CD8-positive, alpha-beta memory T cell (primary cell): ENCODE measurements around the gene CDK16. TPM values are rescaled to one million over a fixed set of nuclear protein-coding genes. Genes with fewer than 3 reads are reported as not detected.

Experiments
- CTCF ChIA-PET: fragments of 350-600 bp; sonication (Branson Sonifier 250); formaldehyde crosslinking; loops from one replicate; lab custom pipeline; 2021; ENCODE audit warnings: antibody characterized with exemption; lab: Charles Lee
- POLR2A ChIA-PET: fragments of 350-600 bp; sonication (Branson Sonifier 250); formaldehyde crosslinking; loops from one replicate; lab custom pipeline; 2021; ENCODE audit warnings: antibody characterized with exemption; lab: Charles Lee
- DNase-seq, 5 donors: peaks; one replicate each; pipeline versions ENCODE4 v3.0.0 to v3.0.0-alpha.2; 2020 to 2022; ENCODE audit warnings: mixed read lengths in 1 of 5
- H3K27ac ChIP-seq: one replicate; pipeline ENCODE4 v1.7.0; 2013; ENCODE audit warnings: low read depth, mild to moderate bottlenecking, low read length, moderate library complexity
- H3K27me3 ChIP-seq: 2 replicates; pipeline ENCODE4 v1.7.0; 2013; ENCODE audit warnings: low read length, mild to moderate bottlenecking; ENCODE audit not compliant: insufficient read depth, poor library complexity, severe bottlenecking
- H3K36me3 ChIP-seq: 2 replicates; pipeline ENCODE4 v1.7.0; 2013; ENCODE audit warnings: mild to moderate bottlenecking, low read length, moderate library complexity; ENCODE audit not compliant: insufficient read depth
- H3K4me1 ChIP-seq: 2 replicates; pipeline ENCODE4 v1.7.0; 2013; ENCODE audit warnings: mild to moderate bottlenecking, low read length, moderate library complexity; ENCODE audit not compliant: insufficient read depth
- H3K4me3 ChIP-seq: 2 replicates; pipeline ENCODE4 v1.7.0; 2013; ENCODE audit warnings: mild to moderate bottlenecking, low read length
- H3K9me3 ChIP-seq: 2 replicates; pipeline ENCODE4 v1.7.0; 2013; ENCODE audit warnings: mild to moderate bottlenecking, low read length
- H3K27ac Mint-ChIP-seq, 8 donors: one replicate each; pipeline ENCODE4 v1.8.0; 2020 to 2021; ENCODE audit warnings: mixed read lengths in 8 of 8, mild to moderate bottlenecking in 6 of 8, inconsistent platforms in 3 of 8, moderate library complexity in 3 of 8
- H3K27me3 Mint-ChIP-seq, 2 donors: one replicate each; pipeline ENCODE4 v1.8.0; 2020 to 2021; ENCODE audit warnings: mixed read lengths in 2 of 2, mild to moderate bottlenecking in 1 of 2, moderate library complexity in 1 of 2
- H3K36me3 Mint-ChIP-seq, 3 donors: one replicate each; pipeline ENCODE4 v1.8.0; 2020 to 2021; ENCODE audit warnings: mixed read lengths in 3 of 3, inconsistent platforms in 1 of 3, mild to moderate bottlenecking in 1 of 3
- H3K4me1 Mint-ChIP-seq, 3 donors: one replicate each; pipeline ENCODE4 v1.8.0; 2020 to 2021; ENCODE audit warnings: mixed read lengths in 3 of 3, inconsistent platforms in 1 of 3, mild to moderate bottlenecking in 1 of 3
- H3K4me3 Mint-ChIP-seq, 7 donors: one replicate each; pipeline ENCODE4 v1.8.0; 2020 to 2021; ENCODE audit warnings: mixed read lengths in 7 of 7, mild to moderate bottlenecking in 6 of 7, moderate library complexity in 4 of 7, inconsistent platforms in 2 of 7
- H3K9me3 Mint-ChIP-seq, 5 donors: one replicate each; pipeline ENCODE4 v1.8.0; 2020 to 2022; ENCODE audit warnings: mixed read lengths in 5 of 5, mild to moderate bottlenecking in 3 of 5, moderate library complexity in 2 of 5, inconsistent platforms in 1 of 5
- polyA plus RNA-seq: library from polyadenylated mRNA; unstranded; fragments of 300-500 nt; fragmentation: Illumina TruSeq; gene quantifications from one replicate; pipeline ENCODE4 v1.2.3, GENCODE V29; 2021
- total RNA-seq, 2 experiments: library from RNA; stranded (reverse); gene quantifications; one replicate each; pipeline ENCODE4 v1.2.3, GENCODE V29; 2021

CDK16 gene
- total and polyA plus RNA-seq, 3 experiments from 2014 or later = 14.5 to 49.1 (median 48.2) TPM

- POLR2A ChIA-PET = no interaction called here
Measured at GRCh38 chrX:47197526-47197925, 21.0 kb upstream of the CDK16 start.

GRCh38 chrX:47198026-47198686 is 20.3 kb upstream of the CDK16 start:
- Mint-ChIP-seq H3K4me1 (peaks cover 45 to 53% (median 52%) of the 10 kb centered on the region in 3 donors), H3K36me3 (peaks cover 20 to 78% (median 25%) of the 10 kb centered on the region in 3 donors), H3K27me3 (no peaks in the 10 kb centered on the region), H3K27ac (peak overlapping the region in 3 of 8 donors; percentile 20 to 84 (median 68)), H3K9me3 (no peaks in the 10 kb centered on the region), H3K4me3 (no peak overlapping the region)
- no peak overlapping the region for H3K4me3 ChIP-seq
- H3K27me3 ChIP-seq = no peaks in the 10 kb centered on the region
- no peak overlapping the region for H3K27ac ChIP-seq
- H3K36me3 ChIP-seq = peaks cover 50% of the 10 kb centered on the region
- peaks cover 37% of the 10 kb centered on the region for H3K4me1 ChIP-seq
- no peaks in the 10 kb centered on the region for H3K9me3 ChIP-seq
- no peak for DNase-seq
- POLR2A ChIA-PET = no interaction called here
- CTCF ChIA-PET = no interaction called here

More at GRCh38 chrX:47197526-47197925, 21.0 kb upstream of the CDK16 start:
- Histone ChIP-seq H3K36me3 (peaks cover 44% of the 10 kb centered on the region), H3K27me3 (no peaks in the 10 kb centered on the region), H3K4me3 (no peak overlapping the region), H3K4me1 (peaks cover 40% of the 10 kb centered on the region), H3K27ac (no peak overlapping the region), H3K9me3 (no peaks in the 10 kb centered on the region)
- H3K27me3 Mint-ChIP-seq = no peaks in the 10 kb centered on the region
- peaks cover 20 to 73% (median 25%) of the 10 kb centered on the region in 3 donors for H3K36me3 Mint-ChIP-seq
- DNase-seq = no peak
- CTCF ChIA-PET = no interaction called here
- H3K4me1 Mint-ChIP-seq = peaks cover 50 to 59% (median 57%) of the 10 kb centered on the region in 3 donors
- H3K27ac Mint-ChIP-seq = peak overlapping the region in 6 of 8 donors; percentile 40 to 88 (median 72)
- no peaks in the 10 kb centered on the region for H3K9me3 Mint-ChIP-seq
- peak overlapping the region in 3 of 7 donors; percentile 32 to 67 (median 44) for H3K4me3 Mint-ChIP-seq

GRCh38 chrX:47198687-47199080 is 19.8 kb upstream of the CDK16 start:
- H3K27ac Mint-ChIP-seq = peak overlapping the region in 5 of 8 donors; percentile 5 to 68 (median 36)
- CTCF ChIA-PET = no interaction called here
- H3K27ac ChIP-seq = no peak overlapping the region
- no peaks in the 10 kb centered on the region for H3K27me3 ChIP-seq
- H3K4me3 Mint-ChIP-seq = no peak overlapping the region
- DNase-seq = no peak
- H3K4me3 ChIP-seq = no peak overlapping the region
- H3K9me3 ChIP-seq = no peaks in the 10 kb centered on the region
- peaks cover 34% of the 10 kb centered on the region for H3K4me1 ChIP-seq
- H3K27me3 Mint-ChIP-seq = no peaks in the 10 kb centered on the region
- H3K4me1 Mint-ChIP-seq = peaks cover 39 to 48% (median 47%) of the 10 kb centered on the region in 3 donors
- H3K36me3 Mint-ChIP-seq = peaks cover 20 to 81% (median 25%) of the 10 kb centered on the region in 3 donors
- POLR2A ChIA-PET = no interaction called here
- H3K9me3 Mint-ChIP-seq = no peaks in the 10 kb centered on the region
- peaks cover 50% of the 10 kb centered on the region for H3K36me3 ChIP-seq

- Mint-ChIP-seq H3K4me3 (no peak overlapping the region), H3K36me3 (peaks cover 20 to 82% (median 25%) of the 10 kb centered on the region in 3 donors), H3K4me1 (peaks cover 37 to 44% (median 44%) of the 10 kb centered on the region in 3 donors), H3K9me3 (no peaks in the 10 kb centered on the region), H3K27ac (no peak overlapping the region), H3K27me3 (no peaks in the 10 kb centered on the region)
- Histone ChIP-seq H3K27ac (no peak overlapping the region), H3K27me3 (no peaks in the 10 kb centered on the region), H3K4me1 (peaks cover 34% of the 10 kb centered on the region), H3K4me3 (no peak overlapping the region), H3K9me3 (no peaks in the 10 kb centered on the region), H3K36me3 (peaks cover 50% of the 10 kb centered on the region)
- ChIA-PET POLR2A (no interaction called here), CTCF (no interaction called here)
- no peak for DNase-seq
Measured at GRCh38 chrX:47199286-47199685, 19.2 kb upstream of the CDK16 start.

- Mint-ChIP-seq H3K9me3 (no peaks in the 10 kb centered on the region), H3K4me1 (peaks cover 26 to 36% (median 33%) of the 10 kb centered on the region in 3 donors), H3K36me3 (peaks cover 28 to 87% (median 30%) of the 10 kb centered on the region in 3 donors), H3K27me3 (no peaks in the 10 kb centered on the region), H3K27ac (peak overlapping the region in 4 of 8 donors; percentile 29 to 91 (median 64)), H3K4me3 (no peak overlapping the region)
- ChIA-PET POLR2A (no interaction called here), CTCF (interaction anchor here (0.8 kb wide), 1 partner anchor 323 kb away, joined by 3 read pairs; no protein-coding TSS in a partner anchor)
- Histone ChIP-seq H3K9me3 (no peaks in the 10 kb centered on the region), H3K36me3 (peaks cover 60% of the 10 kb centered on the region), H3K4me3 (no peak overlapping the region), H3K4me1 (peaks cover 23% of the 10 kb centered on the region), H3K27me3 (no peaks in the 10 kb centered on the region), H3K27ac (no peak overlapping the region)
- no peak for DNase-seq
Measured at GRCh38 chrX:47200385-47201150, 17.9 kb upstream of the CDK16 start.

- H3K36me3 ChIP-seq = peaks cover 66% of the 10 kb centered on the region
- H3K27me3 ChIP-seq = no peaks in the 10 kb centered on the region
- Mint-ChIP-seq H3K27ac (peak overlapping the region in 6 of 8 donors; percentile 25 to 91 (median 54)), H3K4me3 (no peak overlapping the region), H3K36me3 (peaks cover 30 to 88% (median 32%) of the 10 kb centered on the region in 3 donors), H3K9me3 (no peaks in the 10 kb centered on the region), H3K4me1 (peaks cover 18 to 27% (median 24%) of the 10 kb centered on the region in 3 donors), H3K27me3 (no peaks in the 10 kb centered on the region)
- DNase-seq = no peak
- H3K4me1 ChIP-seq = peaks cover 15% of the 10 kb centered on the region
- no peak overlapping the region for H3K4me3 ChIP-seq
- ChIA-PET CTCF (interaction anchor here (1.0 kb wide), 1 partner anchor 56 kb away, joined by 3 read pairs; the partner anchor contains the start of gene RBM10), POLR2A (interaction anchor here (0.7 kb wide), 1 partner anchor 16 kb away, joined by 3 read pairs; no protein-coding TSS in a partner anchor)
- H3K27ac ChIP-seq = no peak overlapping the region
- H3K9me3 ChIP-seq = no peaks in the 10 kb centered on the region
Measured at GRCh38 chrX:47201345-47201944, 17.0 kb upstream of the CDK16 start.

DNA sequence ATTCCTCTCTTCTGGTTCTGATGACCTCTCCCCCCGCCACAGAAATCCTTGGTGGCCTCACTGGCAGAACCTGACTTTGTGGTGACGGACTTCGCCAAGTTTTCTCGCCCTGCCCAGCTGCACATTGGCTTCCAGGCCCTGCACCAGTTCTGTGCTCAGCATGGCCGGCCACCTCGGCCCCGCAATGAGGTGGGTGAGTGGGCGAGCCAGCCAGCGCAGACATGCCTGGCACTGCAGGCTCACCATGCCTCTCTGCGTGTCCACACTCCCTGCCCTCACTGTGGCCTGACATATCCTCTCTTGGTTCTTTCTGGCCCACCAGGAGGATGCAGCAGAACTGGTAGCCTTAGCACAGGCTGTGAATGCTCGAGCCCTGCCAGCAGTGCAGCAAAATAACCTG is 16.2 kb upstream of the CDK16 start:
- Histone ChIP-seq H3K36me3 (peaks cover 71% of the 10 kb centered on the region), H3K4me1 (peaks cover 6% of the 10 kb centered on the region), H3K27ac (no peak overlapping the region), H3K27me3 (no peaks in the 10 kb centered on the region), H3K4me3 (no peak overlapping the region), H3K9me3 (no peaks in the 10 kb centered on the region)
- H3K27ac Mint-ChIP-seq = peak overlapping the region in 1 of 8 donors; percentile 75
- H3K4me1 Mint-ChIP-seq = peaks cover 9 to 19% (median 16%) of the 10 kb centered on the region in 3 donors
- H3K9me3 Mint-ChIP-seq = no peaks in the 10 kb centered on the region
- DNase-seq = no peak
- H3K27me3 Mint-ChIP-seq = no peaks in the 10 kb centered on the region
- H3K4me3 Mint-ChIP-seq = no peak overlapping the region
- ChIA-PET POLR2A (interaction anchor here (0.7 kb wide), 1 partner anchor 15 kb away, joined by 3 read pairs; no protein-coding TSS in a partner anchor), CTCF (interaction anchor here (1.0 kb wide), 1 partner anchor 57 kb away, joined by 3 read pairs; the partner anchor contains the start of gene RBM10)
- H3K36me3 Mint-ChIP-seq = peaks cover 30 to 91% (median 36%) of the 10 kb centered on the region in 3 donors
